Limb (tissue), 2 donors: Measurements from ENCODE around the gene TAAR9.

Source experiments
- DNase-seq, 2 donors: peaks; one replicate each; pipeline ENCODE4 v3.0.0-alpha.2; 2016; ENCODE audit errors: extremely low spot score in 2 of 2

The TAAR9 gene

DNA sequence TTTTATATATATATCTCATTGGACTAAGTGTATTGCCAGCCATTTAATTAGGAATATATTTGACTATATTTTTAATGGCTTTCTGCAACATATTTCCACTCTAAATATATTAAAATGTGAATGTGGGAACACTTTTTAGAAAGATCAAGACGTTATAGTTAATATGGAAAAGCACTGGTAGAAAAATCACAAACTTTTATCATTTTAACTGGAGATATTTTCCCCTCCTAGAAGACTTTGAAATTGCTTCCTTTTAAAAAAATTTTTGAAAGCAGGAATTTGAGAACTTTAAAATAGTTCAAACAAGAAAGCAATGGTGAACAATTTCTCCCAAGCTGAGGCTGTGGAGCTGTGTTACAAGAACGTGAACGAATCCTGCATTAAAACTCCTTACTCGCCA is at the start of gene TAAR9:
TSS of gene TAAR9 (plus strand) at position 301 of the 400 bp plus-strand sequence. CDS start at position 314, 13 bp downstream.
- DNase-seq, result no peak

GRCh38 chr6:132489376-132489775 is 48.7 kb upstream of the TAAR9 start:
- no peak for DNase-seq

- no peak for DNase-seq
Measured at GRCh38 chr6:132490024-132490423, 48.1 kb upstream of the TAAR9 start.

DNA sequence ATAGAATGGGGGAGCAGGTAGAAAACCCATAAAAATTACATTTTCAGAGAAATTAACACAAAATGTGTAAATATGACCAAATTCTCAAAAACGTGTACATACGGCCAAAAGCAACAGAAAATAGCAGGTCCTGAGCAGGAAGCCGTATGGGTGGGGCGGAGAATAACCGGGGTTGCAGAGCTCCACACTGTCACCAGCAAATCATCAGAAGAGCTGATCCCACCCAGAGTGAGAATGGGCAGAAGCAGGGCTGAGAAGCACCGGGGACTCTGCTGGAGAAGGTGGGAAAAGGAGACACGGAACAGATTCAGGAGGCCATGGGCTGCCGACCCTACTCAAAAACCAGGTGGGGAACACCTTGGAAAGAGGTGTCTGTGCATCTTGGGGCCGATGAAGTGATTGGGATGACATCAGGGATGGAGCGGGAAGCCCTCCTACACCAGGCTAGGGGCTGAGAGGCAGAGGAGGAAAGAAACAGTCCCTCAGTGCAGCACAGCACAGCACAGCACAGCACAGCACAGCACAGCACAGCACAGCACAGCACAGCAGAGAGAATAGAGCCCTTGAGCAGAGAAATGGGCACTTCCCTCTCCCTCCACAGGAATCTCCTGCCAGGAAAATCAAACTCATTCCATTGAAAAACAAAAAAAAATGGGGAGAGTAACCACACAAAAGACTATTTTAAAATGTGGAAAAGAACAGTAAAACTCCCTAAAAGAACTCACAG is 47.4 kb upstream of the TAAR9 start:
- no peak for DNase-seq

- DNase-seq, result no peak
Measured at GRCh38 chr6:132491303-132491702, 46.8 kb upstream of the TAAR9 start.

DNA sequence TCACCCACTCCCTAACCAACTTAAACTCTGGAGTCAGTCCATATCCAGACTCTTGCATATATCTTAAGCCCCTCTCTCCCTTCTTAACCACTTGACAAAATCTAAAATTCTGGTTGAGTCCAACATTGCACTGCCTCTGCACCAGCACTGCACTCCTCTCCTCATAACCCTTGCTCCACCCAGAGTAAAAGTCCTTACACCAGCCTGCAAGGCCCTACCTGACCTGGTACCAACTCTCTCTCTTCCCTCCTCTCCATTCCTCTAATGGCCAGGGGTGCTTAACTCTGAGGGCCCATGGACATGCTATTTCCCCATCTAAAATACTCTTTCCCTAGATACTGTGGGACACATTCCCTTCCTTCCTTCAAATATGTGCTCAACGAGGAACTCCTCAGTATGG is 46.2 kb upstream of the TAAR9 start:
- DNase-seq, result no peak

DNA sequence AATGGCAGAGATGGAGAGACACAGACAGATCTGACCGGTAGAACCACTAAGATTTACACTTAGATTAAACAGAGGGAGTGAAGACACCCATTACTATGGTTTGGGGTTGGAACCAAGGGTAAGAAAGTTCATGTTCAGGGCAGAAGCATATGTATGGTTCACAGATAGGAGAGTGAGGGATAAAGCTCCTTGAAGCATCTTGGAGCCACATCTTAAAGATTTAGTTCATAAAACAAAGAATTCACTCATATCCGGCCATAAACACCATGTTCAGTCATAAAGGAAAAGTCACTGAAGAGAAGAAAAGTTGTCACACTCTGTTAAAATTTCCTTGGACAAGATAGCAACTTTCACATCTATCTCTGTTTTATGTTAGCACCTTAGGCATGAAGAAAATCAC is 43.1 kb upstream of the TAAR9 start:
- DNase-seq, result no peak

DNA sequence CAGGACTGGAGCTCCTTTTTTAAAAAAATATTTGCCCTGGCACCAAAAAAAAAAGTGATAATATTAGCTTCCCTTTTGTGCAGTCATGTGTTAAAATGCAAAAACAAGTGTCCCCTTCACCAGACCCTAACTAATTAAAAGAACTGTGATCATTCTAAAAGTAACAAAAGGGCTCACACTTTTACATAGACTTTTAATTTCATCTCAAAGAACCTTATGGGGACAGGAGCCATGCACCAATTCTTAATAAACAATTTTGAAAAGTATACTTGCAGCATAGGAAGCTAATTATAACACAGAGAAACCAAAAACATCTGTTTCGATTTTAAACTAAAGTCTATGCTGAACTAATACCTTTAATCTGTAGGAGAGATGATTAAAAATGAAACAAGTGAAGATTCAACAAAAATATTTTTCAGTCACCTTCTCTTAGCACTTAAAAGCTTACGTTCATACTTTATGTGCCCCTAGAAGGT is 42.4 kb upstream of the TAAR9 start:
- no peak for DNase-seq

DNA sequence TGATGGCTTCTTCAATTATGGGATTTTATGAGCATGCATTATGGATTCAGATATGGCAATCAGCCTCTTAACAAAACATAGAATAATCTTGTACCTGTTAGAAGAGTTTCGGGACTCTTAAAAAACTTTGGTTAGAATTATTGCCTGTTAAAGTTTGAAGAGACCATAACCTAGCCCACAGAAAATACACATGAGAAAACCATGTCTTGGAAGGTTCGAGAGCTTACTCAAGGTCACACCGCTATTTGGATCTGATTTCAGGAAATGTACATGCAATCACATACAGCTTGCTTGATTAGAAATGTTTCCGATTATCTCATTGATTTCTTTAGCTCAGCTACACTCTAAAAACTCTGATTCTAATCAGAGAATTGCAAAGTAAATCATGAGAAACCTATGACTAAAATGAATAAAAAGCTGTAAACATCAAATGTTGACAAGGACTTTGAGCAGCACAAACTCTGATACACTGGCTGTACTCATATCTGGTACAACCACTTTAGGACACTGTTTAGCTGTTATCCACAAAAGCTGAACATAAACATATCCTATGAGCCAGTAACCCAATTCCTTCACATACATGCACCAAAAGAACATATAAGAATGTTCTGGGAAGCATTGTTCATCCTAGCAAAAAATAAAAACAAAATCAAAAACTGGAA is 41.4 kb upstream of the TAAR9 start:
- no peak for DNase-seq

GRCh38 chr6:132498638-132499037 is 39.4 kb upstream of the TAAR9 start:
- DNase-seq, result no peak

- no peak for DNase-seq
Measured at GRCh38 chr6:132499757-132500156, 38.3 kb upstream of the TAAR9 start.

DNA sequence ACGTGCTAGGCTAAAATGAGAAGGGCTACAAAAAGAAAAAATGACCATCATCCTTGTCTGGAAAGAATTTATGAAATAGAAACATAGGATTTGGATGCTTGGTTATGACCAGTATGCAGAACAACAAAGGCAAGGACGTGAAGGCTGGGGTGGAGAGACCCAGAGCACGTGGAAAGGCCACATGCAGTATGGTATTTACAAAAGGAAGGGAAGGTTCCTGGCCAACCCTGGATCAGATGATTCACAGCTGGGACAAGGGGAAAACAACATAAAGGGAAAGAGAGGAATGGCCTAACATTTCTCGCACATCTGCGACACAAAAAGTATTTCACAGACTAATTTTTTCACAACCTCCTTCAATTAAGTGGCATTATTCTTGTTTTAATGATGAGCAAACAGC is 33.3 kb upstream of the TAAR9 start:
- no peak for DNase-seq

DNA sequence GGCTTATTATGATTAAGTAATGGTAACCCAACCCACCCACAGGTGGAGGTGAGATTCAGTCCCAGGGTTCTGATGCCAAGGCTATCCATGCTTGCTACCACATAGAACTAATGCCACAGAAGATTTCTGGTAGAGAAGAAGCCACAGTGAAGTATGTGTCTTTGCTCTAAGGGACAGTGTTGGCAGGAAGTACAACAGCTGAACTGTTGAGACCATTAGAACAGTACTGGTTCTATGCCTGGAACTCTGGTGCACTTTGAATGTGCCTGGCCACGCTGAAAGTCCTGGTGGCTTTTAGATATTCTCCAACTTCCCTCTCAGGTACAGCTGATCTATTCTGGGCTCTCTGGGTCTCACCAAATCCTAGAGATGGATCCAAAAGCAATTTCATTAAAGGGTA is 32.9 kb upstream of the TAAR9 start:
- DNase-seq, result no peak

DNA sequence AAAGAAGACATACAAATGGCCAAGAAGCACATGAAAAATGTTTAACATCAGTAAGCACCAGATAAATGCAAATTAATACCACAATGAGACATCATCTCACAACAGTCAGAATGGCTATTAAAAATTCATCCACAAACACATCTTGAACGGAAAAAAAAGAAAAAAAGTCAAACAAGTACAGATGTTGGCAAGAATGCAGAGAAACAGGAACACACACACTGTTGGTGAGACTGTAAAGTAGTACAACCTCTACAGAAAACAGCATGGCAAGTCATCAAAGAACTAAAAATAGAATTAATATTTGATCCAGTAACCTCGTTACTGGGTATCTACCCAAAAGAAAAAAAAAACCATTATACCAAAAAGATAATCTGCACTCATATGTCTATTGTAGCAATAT is 31.6 kb upstream of the TAAR9 start:
- no peak for DNase-seq

DNA sequence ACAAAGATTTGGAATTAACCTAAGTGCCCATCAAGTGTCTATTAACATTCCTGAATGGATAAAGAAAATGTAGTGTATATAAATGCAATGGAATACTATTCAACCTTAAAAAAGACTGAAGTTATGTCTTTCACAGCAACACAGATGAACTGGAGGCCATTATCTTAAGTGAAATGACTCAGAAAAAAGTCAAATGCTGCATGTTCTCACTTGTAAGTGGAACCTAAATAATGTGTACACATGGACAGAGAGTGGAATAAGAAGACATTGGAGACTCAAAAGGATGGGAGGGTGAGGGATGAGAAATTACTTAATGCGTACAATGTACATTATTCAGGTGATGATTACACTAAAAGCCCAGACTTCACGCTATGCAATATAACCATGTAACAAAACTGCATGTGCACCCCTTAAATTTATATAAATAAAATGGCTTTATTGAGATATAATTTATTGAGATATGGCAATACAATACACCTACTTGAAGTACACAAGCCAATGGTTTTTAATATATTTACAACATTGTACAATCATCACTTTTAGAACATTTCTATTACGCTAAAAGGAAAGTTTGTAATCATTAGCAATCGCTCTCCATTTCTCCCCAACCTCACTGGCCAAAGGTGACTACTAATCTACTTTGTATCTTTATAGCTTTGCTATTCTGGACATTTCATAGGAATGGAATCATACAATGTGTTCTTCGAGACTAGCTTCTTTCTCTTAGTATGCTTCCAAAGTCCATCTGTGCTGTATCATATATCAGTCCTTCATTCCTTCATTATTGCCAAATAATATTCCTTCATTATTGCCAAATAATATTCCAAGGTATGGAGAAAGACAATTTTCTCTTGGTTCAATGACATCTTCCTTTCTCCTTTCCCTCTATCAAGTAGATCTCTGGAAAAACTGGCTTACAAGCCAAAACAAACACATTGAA is 30.9 kb upstream of the TAAR9 start:
- no peak for DNase-seq

DNA sequence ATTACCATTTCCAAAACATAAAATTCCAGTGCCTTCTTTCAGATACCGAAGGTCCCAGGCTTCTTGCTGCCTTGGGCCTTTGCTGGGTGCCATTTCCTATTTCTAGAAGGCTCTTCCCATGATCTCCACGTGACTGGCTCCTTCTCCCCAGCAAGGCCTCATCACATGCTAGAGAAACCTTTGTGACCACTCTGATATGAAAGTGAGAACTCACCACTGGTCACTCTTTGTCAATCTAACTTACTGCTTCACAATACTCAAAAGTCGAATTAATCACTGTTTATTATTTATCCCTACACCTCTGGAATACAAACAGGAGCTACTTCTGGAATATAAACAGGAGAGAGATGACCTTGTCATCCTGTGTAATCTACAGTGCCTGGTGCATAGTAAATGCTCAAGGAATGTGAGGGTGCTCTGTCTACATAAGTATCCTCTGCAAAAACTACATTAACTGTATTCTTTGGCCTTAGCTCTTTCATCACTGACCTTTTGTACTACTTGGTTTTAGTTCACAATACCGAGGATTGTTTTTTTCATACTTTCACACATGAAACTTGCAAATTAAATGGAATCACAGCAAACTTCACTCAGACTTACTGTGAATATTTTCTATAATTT is 26.8 kb upstream of the TAAR9 start:
- no peak for DNase-seq

DNA sequence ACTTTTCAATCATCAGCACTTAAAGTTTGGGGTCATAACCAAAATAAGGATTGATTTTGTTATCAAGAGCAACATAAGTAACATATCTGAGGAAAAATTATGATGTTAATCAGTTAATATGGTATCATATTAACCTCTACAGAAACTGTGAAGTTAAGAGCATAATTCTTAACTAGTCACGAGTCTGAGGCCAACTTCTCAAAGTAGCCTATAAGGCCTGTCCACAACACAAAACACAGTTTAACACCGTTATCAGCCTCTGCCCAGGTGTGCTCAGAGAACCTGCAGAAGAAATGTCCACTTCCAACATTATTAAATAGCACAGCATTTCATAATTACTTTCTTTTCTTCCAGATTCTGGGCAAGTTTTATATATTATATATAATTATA is 26.3 kb upstream of the TAAR9 start:
- no peak for DNase-seq

DNA sequence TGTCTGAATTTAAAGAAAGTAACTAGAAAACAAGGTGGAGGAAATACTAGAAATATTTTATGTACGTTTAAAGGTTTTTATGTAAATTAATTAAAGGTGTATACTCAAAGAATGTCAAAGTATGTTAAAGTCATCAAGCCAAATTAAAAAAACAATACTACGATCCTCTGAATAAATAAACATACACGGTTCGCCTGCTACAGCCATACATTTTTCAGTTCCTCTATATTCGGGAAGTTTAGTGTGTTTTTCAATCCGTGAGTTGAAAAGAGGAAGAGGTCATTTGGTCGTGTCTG is 25.8 kb upstream of the TAAR9 start:
- peak in 1 of 2 donors; percentile 18 for DNase-seq

GRCh38 chr6:132512638-132513632 is 25.1 kb upstream of the TAAR9 start, which contains the start of gene STX7:
TSS of gene STX7 (minus strand) at chr6:132513116. CDS start at chr6:132503530, 9,586 bp downstream.
- DNase-seq, result peak; percentile 90 to 92

GRCh38 chr6:132513831-132514545 is 24.1 kb upstream of the TAAR9 start:
- DNase-seq, result no peak
